Urinary bladder (tissue), 4 donors: ENCODE data around the gene TBPL2. TPM values are rescaled to one million over a fixed set of nuclear protein-coding genes. Genes with fewer than 3 reads are reported as not detected.

Experiments
- DNase-seq: peaks from one replicate; pipeline ENCODE4 v3.0.0-alpha.2; 2015; ENCODE audit errors: extremely low spot score
- H3K27ac ChIP-seq: one replicate; pipeline ENCODE4 v1.5.1; 2013; ENCODE audit warnings: low read depth, mild to moderate bottlenecking, moderate library complexity
- H3K36me3 ChIP-seq: one replicate; pipeline ENCODE4 v1.6.1; 2013; ENCODE audit warnings: mild to moderate bottlenecking, moderate library complexity; ENCODE audit not compliant: insufficient read depth
- H3K4me1 ChIP-seq: one replicate; pipeline ENCODE4 v1.6.1; 2013; ENCODE audit warnings: mild to moderate bottlenecking, moderate library complexity; ENCODE audit not compliant: insufficient read depth
- H3K4me3 ChIP-seq: one replicate; pipeline ENCODE4 v1.5.1; 2013; ENCODE audit warnings: low read depth, low read length
- WGBS: extraction: QIAGEN DNeasy Blood & Tissue Kit; methylation state at CpG from one replicate; pipeline ENCODE4 v1.1.7; 2013; 5-methylcytosine and 5-hydroxymethylcytosine counted together
- polyA plus RNA-seq: library from polyadenylated mRNA; stranded (reverse); fragments of 200-250 nt; gene quantifications from one replicate; pipeline ENCODE4 v1.2.3, GENCODE V29; 2013
- total RNA-seq: library from RNA; depleted of rRNA; stranded (reverse); fragments of >200 nt; gene quantifications from one replicate; pipeline ENCODE4 v1.2.3, GENCODE V29; 2014
- donor health status: healthy with polysubstance abuse.
- donor health status: healthy.

Gene TBPL2
- total and polyA plus RNA-seq, 2 donors = not detected

DNA sequence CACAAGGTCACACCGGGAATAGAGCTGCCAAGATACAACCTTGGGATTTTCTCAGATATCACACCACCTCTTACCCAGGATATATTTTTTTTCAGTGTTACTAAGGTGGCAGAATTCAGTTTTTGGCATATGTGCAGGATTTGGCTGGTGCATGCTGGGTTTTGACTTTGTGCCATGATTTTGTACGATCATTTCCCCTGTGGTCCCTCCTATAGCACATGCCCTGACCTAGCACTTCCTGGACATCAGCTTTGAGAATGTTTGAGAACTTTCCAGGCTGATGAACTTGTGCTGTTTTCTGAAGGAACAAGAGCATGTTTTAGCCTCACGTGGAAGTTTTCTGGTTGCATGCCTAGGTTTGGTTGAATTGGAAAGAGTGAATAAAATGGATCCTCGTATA is 11.0 kb upstream of the TBPL2 start:
- no peaks in the 10 kb centered on the region for H3K36me3 ChIP-seq
- 45% methylated on average over 4 of the region's 4 CpGs for WGBS
- no peak overlapping the region for H3K4me3 ChIP-seq
- H3K4me1 ChIP-seq = peaks cover 4% of the 10 kb centered on the region
- no peak overlapping the region for H3K27ac ChIP-seq
- no peak for DNase-seq

DNA sequence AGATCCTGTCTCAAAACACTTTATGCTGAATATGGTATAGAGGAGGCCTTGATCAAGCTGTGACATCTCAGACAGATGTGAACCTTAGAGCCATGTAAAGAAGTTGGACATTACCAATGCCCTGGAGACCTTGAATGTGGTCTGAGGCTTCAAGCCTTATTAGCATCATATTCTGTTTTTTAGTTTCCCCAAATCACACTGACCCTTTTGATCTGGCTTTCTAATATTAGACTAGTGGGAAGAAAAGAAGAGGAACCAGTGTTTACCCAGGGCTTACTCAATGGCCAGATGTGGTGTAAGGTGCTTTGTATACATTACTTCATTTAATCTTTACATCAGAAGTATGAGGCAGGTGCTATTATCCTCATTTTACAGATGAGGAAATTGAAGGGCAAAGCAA is 10.6 kb upstream of the TBPL2 start:
- Histone ChIP-seq H3K4me3 (no peak overlapping the region), H3K27ac (no peak overlapping the region), H3K36me3 (no peaks in the 10 kb centered on the region), H3K4me1 (peaks cover 4% of the 10 kb centered on the region)
- no peak for DNase-seq

DNA sequence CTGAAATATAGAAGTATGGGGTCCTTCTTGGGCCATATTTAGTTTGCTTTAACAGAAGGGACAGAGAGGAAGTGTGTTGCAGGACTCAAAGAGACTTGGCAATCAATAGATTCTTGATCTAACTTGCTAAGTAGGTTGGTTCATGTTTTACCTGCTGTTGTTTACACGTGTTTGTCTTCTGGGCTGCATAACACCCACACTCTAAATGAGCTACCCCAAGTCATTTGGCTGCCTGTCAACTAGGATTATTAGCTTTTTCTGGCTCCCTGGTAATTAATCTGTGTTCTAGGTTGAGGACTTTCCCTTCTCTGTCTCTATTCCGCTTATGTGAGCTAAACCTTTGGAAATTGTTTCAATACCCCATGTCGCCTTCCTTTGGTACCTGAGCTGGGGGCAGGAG is 10.1 kb upstream of the TBPL2 start:
- Histone ChIP-seq H3K27ac (no peak overlapping the region), H3K36me3 (no peaks in the 10 kb centered on the region), H3K4me3 (no peak overlapping the region), H3K4me1 (peaks cover 4% of the 10 kb centered on the region)
- DNase-seq = no peak
- WGBS = 80% methylated on average over 3 of the region's 3 CpGs

DNA sequence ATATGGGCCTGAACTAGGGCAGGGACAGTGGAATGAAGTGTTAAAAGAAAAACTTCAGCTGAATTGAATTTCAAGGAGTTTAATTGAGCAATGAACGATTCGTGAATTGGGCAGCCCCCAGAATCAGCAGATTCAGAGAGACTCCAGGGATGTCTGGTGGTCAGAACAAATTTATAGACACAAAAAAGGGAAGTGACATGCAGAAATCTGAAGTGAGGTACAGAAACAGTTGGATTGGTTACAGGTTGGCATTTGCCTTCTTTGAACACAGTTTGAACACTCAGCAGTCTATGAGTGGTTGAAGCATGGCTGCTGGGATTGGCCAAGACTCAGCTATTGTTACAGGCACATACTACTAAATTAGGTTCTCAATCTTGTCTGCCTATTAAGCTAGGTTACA is 9.7 kb upstream of the TBPL2 start:
- whole genome bisulfite sequencing = 66% methylated on average over 2 of the region's 2 CpGs
- H3K27ac ChIP-seq = no peak overlapping the region
- no peaks in the 10 kb centered on the region for H3K36me3 ChIP-seq
- no peak overlapping the region for H3K4me3 ChIP-seq
- peaks cover 4% of the 10 kb centered on the region for H3K4me1 ChIP-seq
- DNase-seq = no peak

DNA sequence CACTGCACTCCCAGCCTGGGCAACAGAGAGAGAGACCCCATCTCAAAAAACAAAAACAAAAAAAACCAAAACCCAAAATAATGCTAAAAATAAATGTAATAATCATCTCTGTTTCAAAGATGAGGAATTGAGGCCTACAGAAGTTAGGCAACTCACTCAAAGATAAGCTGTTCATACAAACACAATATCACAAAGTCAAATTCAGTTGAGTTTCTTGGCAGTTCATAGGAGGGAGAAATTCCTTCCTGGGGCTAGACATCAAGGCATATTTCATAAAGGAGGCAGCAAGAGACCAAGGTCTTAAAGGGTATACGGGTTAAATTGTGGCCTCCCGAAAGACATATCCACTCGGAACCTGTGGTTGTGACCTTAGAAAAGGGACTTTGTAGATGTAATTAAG is 8.7 kb upstream of the TBPL2 start:
- Histone ChIP-seq H3K27ac (no peak overlapping the region), H3K4me1 (peaks cover 4% of the 10 kb centered on the region), H3K4me3 (no peak overlapping the region), H3K36me3 (no peaks in the 10 kb centered on the region)
- 93% methylated on average over 3 of the region's 3 CpGs for WGBS
- DNase-seq = no peak

DNA sequence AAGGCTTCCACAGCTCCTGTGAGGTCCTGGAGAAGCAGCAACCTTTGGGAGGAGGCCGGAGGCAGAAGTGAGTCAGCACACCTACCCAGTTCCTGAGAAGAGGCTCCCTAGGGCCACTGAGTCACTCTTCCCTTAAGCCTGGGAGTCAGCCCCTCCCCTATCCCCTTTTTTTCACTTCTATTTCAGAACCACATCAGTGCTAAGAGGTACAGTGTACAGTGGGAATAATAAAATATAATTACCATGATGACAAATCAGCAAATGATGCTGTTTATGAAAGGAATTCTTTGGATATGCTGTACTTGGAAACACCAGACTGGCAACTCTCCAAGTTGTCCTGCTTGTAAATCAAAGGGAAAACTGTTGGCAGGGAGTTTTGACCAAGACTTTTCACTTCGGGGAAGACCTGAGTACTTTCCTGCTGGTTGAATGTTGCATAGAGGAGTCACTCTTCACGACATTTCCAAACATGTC is 7.8 kb upstream of the TBPL2 start:
- no peak overlapping the region for H3K27ac ChIP-seq
- WGBS = 19% methylated on average over 3 of the region's 3 CpGs
- no peak for DNase-seq
- peaks cover 4% of the 10 kb centered on the region for H3K4me1 ChIP-seq
- H3K4me3 ChIP-seq = no peak overlapping the region
- H3K36me3 ChIP-seq = no peaks in the 10 kb centered on the region

DNA sequence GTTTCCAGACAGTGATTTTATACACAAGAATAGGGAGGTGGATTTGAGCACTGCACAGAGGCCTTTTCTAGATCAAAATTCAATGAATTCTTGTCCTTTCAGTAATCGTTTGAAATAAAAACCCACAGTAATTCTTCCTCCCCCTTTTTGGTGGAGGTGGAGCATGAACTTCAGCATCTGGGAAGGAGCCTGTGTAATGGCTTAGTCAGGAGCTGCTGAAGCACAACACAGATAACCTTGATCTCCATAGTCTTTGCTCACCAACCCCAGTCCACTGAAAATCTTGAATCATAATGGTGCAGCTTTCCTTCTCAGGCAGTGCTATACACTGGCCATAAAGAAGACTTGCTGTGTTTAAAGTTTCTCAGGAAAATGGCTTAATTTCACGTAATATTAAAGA is 6.4 kb upstream of the TBPL2 start:
- Histone ChIP-seq H3K4me3 (no peak overlapping the region), H3K4me1 (peaks cover 4% of the 10 kb centered on the region), H3K36me3 (no peaks in the 10 kb centered on the region), H3K27ac (no peak overlapping the region)
- no peak for DNase-seq
- 57% methylated on average over 2 of the region's 2 CpGs for WGBS

DNA sequence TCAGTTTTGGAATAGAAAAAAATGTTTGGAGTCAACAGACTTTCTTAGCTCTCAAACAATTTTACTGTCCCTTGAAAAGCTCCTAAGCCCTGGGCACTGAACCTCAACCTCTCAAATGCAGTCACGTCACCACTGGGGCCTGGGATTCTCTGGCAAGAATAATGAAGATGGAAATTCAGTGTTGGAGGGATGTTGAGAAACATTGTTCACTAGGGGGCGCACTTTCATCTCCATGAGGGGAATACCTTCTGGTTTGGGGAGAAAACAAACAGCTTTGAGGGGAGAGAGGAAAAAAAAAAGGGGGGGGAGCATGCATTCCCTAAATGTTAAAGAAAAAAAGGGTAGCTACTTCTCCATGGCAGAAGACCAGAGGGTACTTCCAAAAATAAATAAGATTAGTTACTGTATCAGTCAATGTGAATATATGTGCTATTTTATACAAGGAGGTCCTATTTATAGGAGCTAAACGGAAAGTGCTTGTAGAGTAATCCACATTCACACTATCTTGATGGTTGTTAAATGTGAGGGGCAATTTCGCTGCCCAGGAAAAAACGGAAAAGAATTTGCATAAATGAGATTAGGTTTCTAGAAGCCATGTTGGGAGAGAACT is 5.8 kb upstream of the TBPL2 start:
- DNase-seq = peak; percentile 23
- WGBS = 28% methylated on average over 5 of the region's 5 CpGs
- Histone ChIP-seq H3K4me3 (no peak overlapping the region), H3K36me3 (no peaks in the 10 kb centered on the region), H3K4me1 (peaks cover 4% of the 10 kb centered on the region), H3K27ac (no peak overlapping the region)

DNA sequence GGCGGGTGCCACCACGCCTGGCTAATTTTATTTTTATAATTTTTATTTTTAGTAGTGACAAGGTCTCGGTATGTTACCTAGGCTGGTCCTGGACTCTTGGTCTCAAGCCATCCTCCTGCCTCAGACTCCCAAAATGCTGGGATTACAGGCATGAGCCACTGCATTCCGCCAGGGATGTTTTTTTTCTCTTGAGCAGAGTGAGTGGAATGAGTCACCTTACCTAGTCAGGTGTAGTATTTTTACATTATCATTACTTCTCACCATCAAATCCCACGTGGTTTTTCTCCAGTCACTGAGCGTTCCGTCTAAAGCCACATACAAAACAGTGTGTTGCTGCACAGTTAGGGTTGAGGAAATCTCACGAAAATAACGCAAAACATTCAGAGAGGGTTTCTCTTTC is 870 bp upstream of the TBPL2 start:
- Histone ChIP-seq H3K4me1 (no peaks in the 10 kb centered on the region), H3K4me3 (no peak overlapping the region), H3K36me3 (no peaks in the 10 kb centered on the region), H3K27ac (no peak overlapping the region)
- WGBS = 81% methylated on average over 9 of the region's 9 CpGs
- DNase-seq = no peak

DNA sequence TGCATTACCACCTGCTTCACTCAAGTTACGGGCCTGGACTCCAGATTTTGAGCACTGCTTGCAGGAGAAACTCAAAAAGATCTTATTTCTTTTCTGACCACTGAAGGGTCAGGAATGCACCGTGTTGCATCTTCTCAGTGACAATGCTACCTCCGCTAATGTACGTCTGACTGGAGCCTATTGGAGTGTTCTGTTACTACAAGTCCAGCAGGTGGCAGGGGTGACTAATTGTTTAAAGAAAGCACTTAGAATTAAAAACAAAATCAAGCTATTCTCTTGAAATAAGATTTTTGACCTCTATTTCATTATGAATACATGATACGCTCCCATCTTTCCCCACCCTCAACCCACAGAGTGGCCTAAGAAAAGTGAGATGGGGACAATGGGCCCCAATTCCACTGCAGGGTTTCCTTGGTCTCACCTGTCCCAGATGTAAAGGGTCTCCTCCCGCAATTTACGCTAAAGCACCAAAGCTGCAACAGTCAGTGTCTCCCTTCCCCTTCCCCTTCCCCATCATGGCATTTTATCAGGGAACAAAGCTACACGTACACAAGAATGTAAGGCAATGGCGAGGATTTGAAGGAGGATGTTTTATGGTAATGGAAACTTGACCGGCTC is 2.2 kb downstream of the TBPL2 start:
- DNase-seq = no peak
- no peak overlapping the region for H3K4me3 ChIP-seq
- H3K36me3 ChIP-seq = no peaks in the 10 kb centered on the region
- 51% methylated on average over 10 of the region's 10 CpGs for WGBS
- no peak overlapping the region for H3K27ac ChIP-seq
- no peaks in the 10 kb centered on the region for H3K4me1 ChIP-seq

DNA sequence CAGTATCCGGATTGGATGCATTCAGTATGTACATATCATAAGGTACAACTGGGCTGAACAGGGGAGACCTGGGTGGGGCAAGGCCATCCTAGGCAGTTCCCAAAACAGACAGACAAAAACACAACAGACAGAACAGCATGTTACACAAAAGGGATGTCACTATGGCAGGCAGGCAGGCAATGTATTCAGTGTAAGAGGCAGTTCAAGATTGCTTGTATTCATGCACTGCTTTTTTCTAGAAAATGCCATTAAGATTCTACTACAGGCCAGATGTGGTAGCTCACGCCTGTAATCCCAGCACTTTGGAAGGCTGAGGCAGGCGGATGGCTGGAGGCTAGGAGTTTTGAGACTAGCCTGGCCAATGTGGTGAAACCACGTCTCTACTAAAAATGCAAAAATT is 3.5 kb downstream of the TBPL2 start:
- 54% methylated on average over 4 of the region's 4 CpGs for WGBS
- Histone ChIP-seq H3K4me1 (no peaks in the 10 kb centered on the region), H3K27ac (no peak overlapping the region), H3K4me3 (no peak overlapping the region), H3K36me3 (no peaks in the 10 kb centered on the region)
- DNase-seq = no peak

DNA sequence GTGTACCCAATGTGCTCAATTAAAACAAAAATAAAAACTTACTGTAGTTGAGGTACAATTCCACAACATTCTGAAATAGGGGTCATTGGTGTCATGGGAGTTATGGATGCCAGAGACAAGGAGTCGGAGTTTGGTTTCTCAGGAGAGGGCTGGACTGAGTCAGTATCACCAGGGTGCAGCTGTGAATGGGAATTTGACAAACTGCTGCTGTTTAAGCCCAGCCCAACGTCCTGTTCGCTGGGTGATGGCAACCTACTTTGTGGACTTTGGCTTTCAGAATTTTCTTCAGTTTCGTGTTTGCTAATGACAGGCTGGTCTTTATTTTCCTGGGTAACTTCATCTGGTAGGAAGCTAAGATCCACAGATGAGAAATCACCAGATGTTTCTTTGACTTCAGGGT is 3.9 kb downstream of the TBPL2 start:
- no peak overlapping the region for H3K4me3 ChIP-seq
- H3K27ac ChIP-seq = no peak overlapping the region
- H3K36me3 ChIP-seq = no peaks in the 10 kb centered on the region
- H3K4me1 ChIP-seq = no peaks in the 10 kb centered on the region
- WGBS = 30% methylated on average over 4 of the region's 4 CpGs
- DNase-seq = no peak

DNA sequence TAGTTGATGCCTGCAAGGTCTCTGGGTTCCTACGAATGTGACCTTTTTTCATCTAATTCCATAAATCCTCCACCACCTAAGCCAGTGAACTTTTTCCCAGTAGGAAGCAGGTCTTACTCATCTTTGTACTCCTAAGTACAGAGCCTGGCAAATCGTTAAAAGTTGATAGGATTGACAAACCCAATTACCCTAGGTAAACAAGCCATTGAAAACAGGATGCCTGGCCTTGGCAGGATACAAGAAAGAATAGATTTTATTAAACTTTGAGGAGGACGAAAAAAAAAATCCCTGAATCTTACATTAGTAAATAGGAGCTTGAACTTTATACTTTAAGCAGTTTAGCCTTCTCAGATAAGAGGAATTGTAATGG is 5.6 kb downstream of the TBPL2 start:
- 26% methylated on average over 3 of the region's 3 CpGs for WGBS
- H3K4me3 ChIP-seq = no peak overlapping the region

DNA sequence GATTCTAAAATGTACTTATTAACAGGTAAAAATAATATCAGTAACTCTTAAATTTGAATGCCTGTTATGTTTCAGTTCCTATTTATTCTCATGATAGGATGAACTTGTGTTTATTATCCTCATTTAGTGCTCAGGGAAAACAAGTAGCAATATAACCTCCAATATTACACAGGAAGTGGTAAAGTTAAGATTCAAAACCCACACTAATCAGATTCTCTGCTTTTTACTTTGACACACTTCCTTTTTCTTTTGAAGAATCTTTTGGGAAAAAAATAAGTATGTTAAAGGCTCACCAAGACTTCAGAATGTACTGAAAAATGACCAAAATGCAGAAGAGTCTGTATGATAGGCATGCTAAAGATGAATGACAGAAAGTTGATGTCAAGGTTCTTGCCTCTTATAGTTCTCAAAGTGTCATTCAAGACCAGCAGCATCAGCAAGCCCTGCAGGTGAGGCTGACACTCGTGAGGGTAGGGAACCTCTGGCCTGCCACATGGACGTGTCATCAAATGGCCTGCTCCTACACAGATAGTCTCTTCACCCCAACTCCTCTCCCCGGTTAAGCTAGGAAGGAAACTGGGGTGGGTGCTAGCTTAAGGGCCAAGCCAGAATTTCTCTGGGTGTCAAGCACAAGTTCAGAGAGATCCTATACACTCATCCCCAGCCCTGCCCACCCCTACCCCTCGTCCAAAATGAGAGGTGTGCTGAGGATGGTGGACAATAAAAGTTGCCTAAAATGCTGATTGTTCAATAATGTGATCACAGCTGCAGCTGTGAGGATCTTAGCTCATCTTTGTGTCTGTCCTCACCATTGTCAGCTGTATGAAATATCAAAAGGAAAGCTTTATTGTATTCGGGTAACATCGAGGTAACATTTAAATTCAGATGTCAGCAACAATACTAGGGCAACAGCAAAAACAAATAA is 6.3 kb downstream of the TBPL2 start:
- 51% methylated on average over 6 of the region's 6 CpGs for WGBS
- Histone ChIP-seq H3K4me1 (no peaks in the 10 kb centered on the region), H3K4me3 (no peak overlapping the region), H3K27ac (no peak overlapping the region), H3K36me3 (no peaks in the 10 kb centered on the region)
- no peak for DNase-seq

More for the DNA sequence above, 5.6 kb downstream of the TBPL2 start:
- no peaks in the 10 kb centered on the region for H3K4me1 ChIP-seq
- H3K36me3 ChIP-seq = no peaks in the 10 kb centered on the region
- DNase-seq = no peak
- H3K27ac ChIP-seq = no peak overlapping the region
